GM12872 (cell line): ENCODE measurements around the gene PSMG4.

Experiments
- TF ChIP-seq, protein P1 (sequence below): IDR thresholded peaks from 3 replicates; pipeline ENCODE4 v1.5.1; 2011; ENCODE audit warnings: low read depth, mild to moderate bottlenecking, low read length, moderate library complexity; ENCODE audit not compliant: insufficient read depth

The PSMG4 gene

DNA sequence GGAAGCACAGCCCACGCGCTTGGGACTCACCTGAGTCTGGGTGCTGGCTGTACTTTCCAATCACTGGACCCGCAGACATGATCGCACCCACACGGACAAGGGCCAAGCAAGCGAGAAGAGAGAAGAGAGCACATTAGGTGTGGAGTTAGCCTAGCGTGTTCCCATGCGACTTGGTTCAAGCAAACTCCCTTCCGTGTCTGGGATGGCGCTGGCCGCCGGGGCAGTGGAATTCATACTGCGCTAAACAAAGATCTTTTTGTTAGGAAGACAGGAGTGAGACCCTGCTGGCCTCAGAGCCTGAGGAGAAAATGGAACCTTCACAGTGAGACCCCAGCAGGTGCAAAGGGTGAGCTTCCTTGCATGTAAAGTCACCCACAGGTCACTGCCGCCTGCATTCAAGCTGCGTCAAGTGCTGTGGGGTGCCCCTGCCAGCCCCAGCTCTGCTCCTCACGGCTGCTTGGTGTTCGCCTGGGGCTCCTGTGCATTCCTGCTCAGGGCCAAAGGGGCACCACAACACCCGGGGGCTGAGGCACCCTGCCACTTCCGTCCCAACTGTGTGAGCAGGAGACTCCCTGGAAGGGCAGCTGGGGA is 26.4 kb downstream of the PSMG4 start:
- TF ChIP-seq, protein P1, sequence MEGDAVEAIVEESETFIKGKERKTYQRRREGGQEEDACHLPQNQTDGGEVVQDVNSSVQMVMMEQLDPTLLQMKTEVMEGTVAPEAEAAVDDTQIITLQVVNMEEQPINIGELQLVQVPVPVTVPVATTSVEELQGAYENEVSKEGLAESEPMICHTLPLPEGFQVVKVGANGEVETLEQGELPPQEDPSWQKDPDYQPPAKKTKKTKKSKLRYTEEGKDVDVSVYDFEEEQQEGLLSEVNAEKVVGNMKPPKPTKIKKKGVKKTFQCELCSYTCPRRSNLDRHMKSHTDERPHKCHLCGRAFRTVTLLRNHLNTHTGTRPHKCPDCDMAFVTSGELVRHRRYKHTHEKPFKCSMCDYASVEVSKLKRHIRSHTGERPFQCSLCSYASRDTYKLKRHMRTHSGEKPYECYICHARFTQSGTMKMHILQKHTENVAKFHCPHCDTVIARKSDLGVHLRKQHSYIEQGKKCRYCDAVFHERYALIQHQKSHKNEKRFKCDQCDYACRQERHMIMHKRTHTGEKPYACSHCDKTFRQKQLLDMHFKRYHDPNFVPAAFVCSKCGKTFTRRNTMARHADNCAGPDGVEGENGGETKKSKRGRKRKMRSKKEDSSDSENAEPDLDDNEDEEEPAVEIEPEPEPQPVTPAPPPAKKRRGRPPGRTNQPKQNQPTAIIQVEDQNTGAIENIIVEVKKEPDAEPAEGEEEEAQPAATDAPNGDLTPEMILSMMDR, result no peak

DNA sequence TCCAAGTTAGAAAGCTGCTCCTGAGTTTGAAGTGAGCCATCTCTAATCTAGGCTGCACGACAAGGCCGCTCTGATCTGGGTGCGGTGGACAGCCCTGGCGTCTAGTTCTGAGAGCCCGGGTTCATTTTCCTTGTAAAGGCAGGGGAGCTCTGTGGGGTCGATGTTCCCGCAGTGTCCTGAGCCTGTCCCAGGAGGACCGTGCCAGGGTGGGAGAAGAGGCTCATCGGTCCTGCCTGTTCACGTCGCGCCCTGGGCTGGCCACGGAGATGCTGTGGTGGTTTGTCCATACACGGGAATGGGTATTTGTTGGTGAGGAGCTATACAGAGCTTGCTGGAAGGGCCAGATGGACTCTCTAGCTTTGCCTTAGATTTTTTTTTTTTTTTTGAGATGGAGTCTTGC is 27.0 kb downstream of the PSMG4 start:
- TF ChIP-seq, protein P1, result no peak

- TF ChIP-seq, protein P1, result no peak
These were observed 28.0 kb downstream of the PSMG4 start for GRCh38 chr6:3286641-3287171.

DNA sequence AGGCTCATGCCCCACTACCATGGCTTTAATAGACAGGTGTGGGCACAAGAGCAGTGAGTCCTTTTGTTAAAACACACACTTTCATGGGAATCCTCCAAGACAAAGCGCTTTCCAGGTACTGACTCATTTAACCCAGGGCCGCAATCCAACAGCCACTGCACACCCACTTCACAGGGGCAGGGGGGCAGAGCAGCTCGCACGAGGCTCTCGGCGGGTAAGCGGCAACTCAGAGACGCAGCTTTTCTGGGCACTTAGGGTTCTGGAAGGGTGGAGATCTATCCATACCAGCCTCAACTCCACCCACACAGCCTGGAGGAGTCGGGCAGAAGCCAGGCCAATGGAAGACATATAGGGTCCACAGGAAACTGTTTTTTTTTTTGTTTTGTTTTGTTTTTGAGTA is 28.6 kb downstream of the PSMG4 start:
- TF ChIP-seq, protein P1, result no peak

DNA sequence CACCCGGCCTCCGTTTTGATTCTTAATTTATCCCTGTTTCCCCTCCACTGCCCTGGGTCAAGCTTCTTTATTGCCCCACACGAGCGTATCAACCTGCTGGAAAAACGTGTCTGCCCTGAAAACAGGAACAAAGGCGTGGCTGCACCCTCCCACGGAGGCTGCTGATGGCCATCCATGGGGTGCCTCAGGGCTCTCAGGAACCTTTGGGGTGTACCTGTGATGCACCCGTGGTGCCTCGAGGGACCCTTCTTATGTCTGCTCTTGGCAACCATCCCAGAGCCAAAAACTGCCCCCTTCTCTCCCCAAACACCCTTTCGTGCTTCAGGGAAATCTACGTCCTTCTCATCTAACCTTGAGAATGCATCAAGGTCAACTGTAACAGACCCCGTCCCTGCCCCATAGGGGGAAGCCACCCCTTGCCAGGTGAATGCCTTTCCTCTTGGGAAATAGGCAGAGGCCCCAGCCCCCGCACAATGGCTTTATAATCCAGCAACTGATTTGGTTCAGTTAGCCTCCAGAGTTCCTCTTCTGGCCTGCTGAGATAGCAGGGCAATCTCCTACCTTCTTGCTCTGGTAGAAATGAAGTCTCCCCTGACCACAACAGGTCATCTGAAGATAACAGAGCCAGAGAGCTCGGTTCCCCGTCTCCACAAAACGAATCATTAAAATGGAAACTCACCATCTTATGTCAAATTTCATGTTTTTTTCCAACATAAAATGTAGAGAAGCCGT is 29.4 kb downstream of the PSMG4 start:
- TF ChIP-seq, protein P1, result no peak

- TF ChIP-seq, protein P1, result no peak
These were observed 30.2 kb downstream of the PSMG4 start for GRCh38 chr6:3288711-3289663.

DNA sequence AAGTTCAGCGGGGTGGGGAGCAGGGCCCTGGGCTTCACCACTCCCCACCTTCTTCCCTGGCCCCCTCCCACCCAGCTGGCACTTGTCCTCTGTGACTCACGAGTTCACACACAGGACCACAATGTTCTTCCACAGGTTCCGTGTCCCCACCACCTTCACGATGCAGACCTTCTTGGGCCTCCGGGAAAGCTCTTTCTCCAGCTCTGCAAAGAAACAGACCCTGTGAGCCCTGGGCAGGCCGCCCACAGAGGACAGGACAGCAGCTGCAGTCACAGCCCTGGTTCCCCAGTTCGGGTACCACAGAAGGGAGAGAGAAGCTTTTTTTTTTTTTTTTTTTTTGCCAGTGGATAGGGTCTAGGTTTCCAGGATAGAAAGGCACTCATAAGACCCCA is 30.9 kb downstream of the PSMG4 start:
- TF ChIP-seq, protein P1, result no peak
